DOHH2 (cell line): Measurements from ENCODE around the gene NAP1L4.

ENCODE experiments used
- H3F3A ChIP-seq: fragments of 200-600 bp; sonication (generic), shearing (Covaris generic); 2 replicates; pipeline ENCODE4 v1.6.0; 2016; ENCODE audit warnings: antibody characterized with exemption, mild to moderate bottlenecking; ENCODE audit not compliant: control insufficient read depth, insufficient read depth
- H3K27ac ChIP-seq: fragments of 200-600 bp; sonication (generic); 2 replicates; pipeline ENCODE4 v1.5.1; 2014; ENCODE audit warnings: low read depth, mild to moderate bottlenecking, low read length, moderate library complexity
- H3K27me3 ChIP-seq: fragments of 200-600 bp; sonication (generic); 2 replicates; pipeline ENCODE4 v1.6.1; 2014; ENCODE audit warnings: mild to moderate bottlenecking, low read length, mixed read lengths; ENCODE audit not compliant: control insufficient read depth
- H3K36me3 ChIP-seq: fragments of 200-600 bp; sonication (generic); 2 replicates; pipeline ENCODE4 v1.6.1; 2014; ENCODE audit warnings: mild to moderate bottlenecking, low read length, moderate library complexity, mixed read lengths; ENCODE audit not compliant: control insufficient read depth
- H3K4me1 ChIP-seq: fragments of 200-600 bp; sonication (generic); 2 replicates; pipeline ENCODE4 v1.6.1; 2014; ENCODE audit warnings: mild to moderate bottlenecking, low read length, mixed read lengths; ENCODE audit not compliant: control insufficient read depth
- H3K4me2 ChIP-seq: fragments of 200-600 bp; sonication (generic); 2 replicates; pipeline ENCODE4 v1.6.0; 2014; ENCODE audit warnings: mild to moderate bottlenecking, low read length, moderate library complexity
- H3K4me3 ChIP-seq: fragments of 200-600 bp; sonication (generic); 2 replicates; pipeline ENCODE4 v1.5.1; 2014; ENCODE audit warnings: mild to moderate bottlenecking, low read length, mixed read lengths
- H3K79me2 ChIP-seq: fragments of 200-600 bp; sonication (generic); 2 replicates; pipeline ENCODE4 v1.6.1; 2014; ENCODE audit warnings: mild to moderate bottlenecking, low read length, mixed read lengths; ENCODE audit not compliant: control insufficient read depth
- H3K9me2 ChIP-seq: fragments of 200-600 bp; sonication (generic); replicated peaks from 2 replicates; pipeline ENCODE4 v1.6.1; 2014; ENCODE audit warnings: mild to moderate bottlenecking, low read length, mixed read lengths; ENCODE audit not compliant: control insufficient read depth
- H3K9me3 ChIP-seq: fragments of 200-600 bp; sonication (generic); 2 replicates; pipeline ENCODE4 v1.6.1; 2014; ENCODE audit warnings: antibody characterized with exemption, low read length, mixed read lengths; ENCODE audit not compliant: control insufficient read depth, insufficient read depth
- H4K20me1 ChIP-seq: fragments of 200-600 bp; sonication (generic); 2 replicates; pipeline ENCODE4 v1.6.0; 2014; ENCODE audit warnings: low read depth, mild to moderate bottlenecking, antibody characterized with exemption, low read length, moderate library complexity; ENCODE audit not compliant: control insufficient read depth, insufficient read depth
- EZH2phosphoT487 ChIP-seq: fragments of 200-600 bp; sonication (generic); IDR thresholded peaks from 2 replicates; pipeline ENCODE4 v1.6.1; 2017; ENCODE audit warnings: borderline replicate concordance, mild to moderate bottlenecking, antibody characterized with exemption, low read length, moderate library complexity, mixed read lengths
- TF ChIP-seq, protein P1 (sequence below): fragments of 200-600 bp; sonication (generic); IDR thresholded peaks from one replicate; pipeline ENCODE4 v1.5.1; 2014; ENCODE audit warnings: antibody characterized with exemption, mild to moderate bottlenecking, low read depth, low read length; ENCODE audit not compliant: poor library complexity, severe bottlenecking

Gene NAP1L4

DNA sequence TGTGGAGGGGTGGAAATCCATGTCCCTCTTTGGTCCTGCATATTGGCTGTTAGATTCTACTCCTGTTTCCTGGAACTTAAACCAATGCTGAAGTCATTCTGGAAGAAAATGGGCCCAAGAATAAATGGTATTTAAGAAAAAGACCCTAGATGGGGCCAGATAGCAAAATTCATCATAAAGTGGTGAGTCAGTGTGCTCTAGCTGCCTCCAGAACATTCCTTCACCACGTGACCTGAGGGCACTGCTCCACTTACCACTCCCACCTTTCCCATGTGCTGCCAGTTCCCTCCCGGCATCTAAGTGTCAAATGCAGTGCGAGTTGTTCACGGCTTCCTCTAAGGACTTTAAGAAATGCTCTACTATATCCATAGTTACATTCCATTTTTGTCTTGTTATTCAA is 30.9 kb upstream of the NAP1L4 start:
- Histone ChIP-seq H3K27me3 (no peaks in the 10 kb centered on the region), H3K4me3 (no peak overlapping the region), H3F3A (0 out of 2 replicates have a peak, but pooled peaks cover 2% of the 10 kb centered on the region), H3K9me3 (no peaks in the 10 kb centered on the region), H3K79me2 (no peaks in the 10 kb centered on the region), H4K20me1 (no peaks in the 10 kb centered on the region), H3K27ac (no peak overlapping the region), H3K4me1 (peaks cover 12% of the 10 kb centered on the region), H3K4me2 (no peak overlapping the region), H3K36me3 (peaks cover 42% of the 10 kb centered on the region), H3K9me2 (no peaks in the 10 kb centered on the region)
- TF ChIP-seq EZH2phosphoT487: no peak
- TF ChIP-seq, protein P1, sequence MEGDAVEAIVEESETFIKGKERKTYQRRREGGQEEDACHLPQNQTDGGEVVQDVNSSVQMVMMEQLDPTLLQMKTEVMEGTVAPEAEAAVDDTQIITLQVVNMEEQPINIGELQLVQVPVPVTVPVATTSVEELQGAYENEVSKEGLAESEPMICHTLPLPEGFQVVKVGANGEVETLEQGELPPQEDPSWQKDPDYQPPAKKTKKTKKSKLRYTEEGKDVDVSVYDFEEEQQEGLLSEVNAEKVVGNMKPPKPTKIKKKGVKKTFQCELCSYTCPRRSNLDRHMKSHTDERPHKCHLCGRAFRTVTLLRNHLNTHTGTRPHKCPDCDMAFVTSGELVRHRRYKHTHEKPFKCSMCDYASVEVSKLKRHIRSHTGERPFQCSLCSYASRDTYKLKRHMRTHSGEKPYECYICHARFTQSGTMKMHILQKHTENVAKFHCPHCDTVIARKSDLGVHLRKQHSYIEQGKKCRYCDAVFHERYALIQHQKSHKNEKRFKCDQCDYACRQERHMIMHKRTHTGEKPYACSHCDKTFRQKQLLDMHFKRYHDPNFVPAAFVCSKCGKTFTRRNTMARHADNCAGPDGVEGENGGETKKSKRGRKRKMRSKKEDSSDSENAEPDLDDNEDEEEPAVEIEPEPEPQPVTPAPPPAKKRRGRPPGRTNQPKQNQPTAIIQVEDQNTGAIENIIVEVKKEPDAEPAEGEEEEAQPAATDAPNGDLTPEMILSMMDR: no peak

DNA sequence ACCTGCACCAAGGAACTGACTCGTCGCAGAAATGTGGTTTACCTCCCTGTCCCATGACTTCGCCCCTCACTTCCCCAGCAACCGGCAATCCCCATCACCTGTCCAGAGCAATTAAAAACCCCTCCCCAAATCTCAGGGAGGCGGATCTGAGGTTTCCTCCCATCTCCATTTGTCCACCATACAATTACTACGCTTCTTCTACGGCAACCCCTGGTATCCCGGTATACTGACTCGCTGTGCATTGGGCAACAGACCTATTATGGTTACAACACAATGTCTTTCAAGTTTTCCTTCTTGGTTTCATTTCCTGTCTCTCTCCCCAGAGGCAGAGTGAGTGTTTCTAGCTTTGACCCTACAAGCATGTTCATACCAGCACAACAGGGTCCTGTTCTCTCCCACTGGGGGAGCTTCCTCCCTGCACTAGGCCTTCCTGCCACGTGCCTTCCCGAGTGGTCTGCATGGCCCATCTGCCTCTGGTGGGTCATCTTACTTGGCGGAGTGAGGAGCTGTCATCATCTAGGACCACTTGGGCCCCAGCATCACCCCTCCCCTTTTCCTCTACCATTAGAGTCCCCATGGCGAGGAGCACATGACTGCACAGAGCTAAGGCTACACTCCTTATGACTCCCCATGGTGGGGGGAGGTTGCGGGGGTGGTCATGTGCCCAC is 30.3 kb upstream of the NAP1L4 start:
- Histone ChIP-seq H3K27ac (no peak overlapping the region), H3K79me2 (no peaks in the 10 kb centered on the region), H3K9me2 (no peaks in the 10 kb centered on the region), H3K27me3 (no peaks in the 10 kb centered on the region), H3K4me3 (no peak overlapping the region), H3K9me3 (no peaks in the 10 kb centered on the region), H3K4me2 (no peak overlapping the region), H3F3A (0 out of 2 replicates have a peak, but pooled peaks cover 2% of the 10 kb centered on the region), H3K4me1 (peaks cover 12% of the 10 kb centered on the region), H4K20me1 (no peaks in the 10 kb centered on the region), H3K36me3 (peaks cover 47% of the 10 kb centered on the region)
- no peak for TF ChIP-seq EZH2phosphoT487
- TF ChIP-seq, protein P1: no peak

GRCh38 chr11:3021125-3021524 is 29.0 kb upstream of the NAP1L4 start:
- TF ChIP-seq, protein P1: peak; percentile 40
- no peak for TF ChIP-seq EZH2phosphoT487
- H3K36me3 ChIP-seq: peaks cover 46% of the 10 kb centered on the region

More at GRCh38 chr11:3021125-3021524, 29.0 kb upstream of the NAP1L4 start:
- Histone ChIP-seq H3K79me2 (no peaks in the 10 kb centered on the region), H4K20me1 (no peaks in the 10 kb centered on the region), H3K4me3 (no peak overlapping the region), H3K27ac (no peak overlapping the region), H3K9me3 (no peaks in the 10 kb centered on the region), H3K27me3 (no peaks in the 10 kb centered on the region), H3F3A (0 out of 2 replicates have a peak, but pooled peaks cover 2% of the 10 kb centered on the region), H3K4me2 (no peak overlapping the region), H3K9me2 (no peaks in the 10 kb centered on the region), H3K4me1 (peaks cover 12% of the 10 kb centered on the region)
